ENCODE measurements around the gene MGAT4A. TPM values are rescaled to one million over a fixed set of nuclear protein-coding genes. Genes with fewer than 3 reads are reported as not detected.

The MGAT4A gene
- total and polyA plus RNA-seq, 10 of the 15 experiments (the other 5 are each of a cell fraction or from before 2014, with no cell fraction given) = 4.3 to 23.4 (median 13.6) TPM

- peak; percentile 88 for ATAC-seq
- H3K4me2 ChIP-seq (ENCODE audit: control insufficient read depth, insufficient read depth) = peak within 1 kb of the TSS; percentile 99
- WGBS (ENCODE audit: insufficient coverage, insufficient replicate concordance, low lambda C conversion rate, missing lambda C conversion rate) = under 1% methylated on average over 80 of the region's 93 CpGs
- ChIA-PET RAD21 (ENCODE audit: unreplicated experiment) (interaction anchor here (0.7 to 1.5 kb wide), 4 partner anchors 19 to 229 kb away, joined by 3 to 6 read pairs (median 4); no protein-coding TSS in a partner anchor), CTCF (interaction anchor here (0.6 to 1.2 kb wide), 4 partner anchors 9 to 152 kb away, joined by 3 to 4 read pairs (median 4); no protein-coding TSS in a partner anchor), SMC1A (ENCODE audit: uncharacterized antibody, unreplicated experiment) (interaction anchor here (0.7 to 1.3 kb wide), 3 partner anchors 12 to 41 kb away, joined by 3 to 4 read pairs (median 3); no protein-coding TSS in a partner anchor), POLR2A (interaction anchor here (0.8 kb wide), 1 partner anchor 97 kb away, joined by 3 read pairs; no protein-coding TSS in a partner anchor)
- H3K9me3 ChIP-seq (replicated peaks; ENCODE audit: control insufficient read depth, insufficient read depth, low read length) = no peaks in the 10 kb centered on the region; the same call in 2 of the 3 replicates
- peaks cover 54% of the 10 kb centered on the region for H3K79me2 ChIP-seq (ENCODE audit: control insufficient read depth, insufficient read depth, low read length)
- H4K20me1 ChIP-seq (ENCODE audit: control insufficient read depth, insufficient read depth) = 0 out of 2 replicates have a peak, but pooled peaks cover 3% of the 10 kb centered on the region
- H3K4me3 ChIP-seq = peak within 1 kb of the TSS; percentile 87
- H3K27me3 ChIP-seq (replicated peaks in 1 of 2; ENCODE audit: control insufficient read depth in 2 of 2, insufficient read depth in 2 of 2, low read length in 1 of 2) = no peaks in the 10 kb centered on the region
- in situ Hi-C loops (cut with MboI) = no loop called here
- H3K4me1 ChIP-seq (ENCODE audit: control insufficient read depth, insufficient read depth, low read length) = peaks cover 9% of the 10 kb centered on the region
- FAIRE-seq = no peak
- peak; percentile 37 for DNase-seq (ENCODE audit: low read depth, low spot score)
- H3K36me3 ChIP-seq (ENCODE audit: control insufficient read depth in 2 of 2, insufficient read depth in 2 of 2, low read length in 1 of 2) = peaks cover 2 to 18% of the 10 kb centered on the region in 2 experiments; a peak in 3 of 4 replicates
- peak within 1 kb of the TSS; percentile 91 for H2AFZ ChIP-seq (ENCODE audit: control insufficient read depth, low read depth, low read length)
- peak within 1 kb of the TSS; percentile 84 for H3K27ac ChIP-seq (ENCODE audit: control insufficient read depth, insufficient read depth)
- no TSS peak for BruUV-seq (replicated peaks)
- intact Hi-C loops (cut with micrococcal nuclease; ENCODE audit: unreplicated experiment) = loop anchor here (5.0 kb wide), 1 partner anchor 141 kb away; no protein-coding TSS in a partner anchor
- H3K9ac ChIP-seq (ENCODE audit: control insufficient read depth, insufficient read depth, low read length) = peak within 1 kb of the TSS; percentile 93
- TF ChIP-seq EP300 (IDR thresholded peaks at IDR 0.05; ENCODE audit: borderline replicate concordance in 1 of 2, control insufficient read depth in 1 of 2, low read depth in 2 of 2, low read length in 2 of 2) = no peak
- peak; percentile 49 to 57; a peak in 2 of 3 replicates for TF ChIP-seq EGR1 (IDR thresholded peaks at IDR 0.05; ENCODE audit: borderline replicate concordance in 1 of 2, low read depth in 2 of 2, low read length in 2 of 2)
- TF ChIP-seq, protein P1, sequence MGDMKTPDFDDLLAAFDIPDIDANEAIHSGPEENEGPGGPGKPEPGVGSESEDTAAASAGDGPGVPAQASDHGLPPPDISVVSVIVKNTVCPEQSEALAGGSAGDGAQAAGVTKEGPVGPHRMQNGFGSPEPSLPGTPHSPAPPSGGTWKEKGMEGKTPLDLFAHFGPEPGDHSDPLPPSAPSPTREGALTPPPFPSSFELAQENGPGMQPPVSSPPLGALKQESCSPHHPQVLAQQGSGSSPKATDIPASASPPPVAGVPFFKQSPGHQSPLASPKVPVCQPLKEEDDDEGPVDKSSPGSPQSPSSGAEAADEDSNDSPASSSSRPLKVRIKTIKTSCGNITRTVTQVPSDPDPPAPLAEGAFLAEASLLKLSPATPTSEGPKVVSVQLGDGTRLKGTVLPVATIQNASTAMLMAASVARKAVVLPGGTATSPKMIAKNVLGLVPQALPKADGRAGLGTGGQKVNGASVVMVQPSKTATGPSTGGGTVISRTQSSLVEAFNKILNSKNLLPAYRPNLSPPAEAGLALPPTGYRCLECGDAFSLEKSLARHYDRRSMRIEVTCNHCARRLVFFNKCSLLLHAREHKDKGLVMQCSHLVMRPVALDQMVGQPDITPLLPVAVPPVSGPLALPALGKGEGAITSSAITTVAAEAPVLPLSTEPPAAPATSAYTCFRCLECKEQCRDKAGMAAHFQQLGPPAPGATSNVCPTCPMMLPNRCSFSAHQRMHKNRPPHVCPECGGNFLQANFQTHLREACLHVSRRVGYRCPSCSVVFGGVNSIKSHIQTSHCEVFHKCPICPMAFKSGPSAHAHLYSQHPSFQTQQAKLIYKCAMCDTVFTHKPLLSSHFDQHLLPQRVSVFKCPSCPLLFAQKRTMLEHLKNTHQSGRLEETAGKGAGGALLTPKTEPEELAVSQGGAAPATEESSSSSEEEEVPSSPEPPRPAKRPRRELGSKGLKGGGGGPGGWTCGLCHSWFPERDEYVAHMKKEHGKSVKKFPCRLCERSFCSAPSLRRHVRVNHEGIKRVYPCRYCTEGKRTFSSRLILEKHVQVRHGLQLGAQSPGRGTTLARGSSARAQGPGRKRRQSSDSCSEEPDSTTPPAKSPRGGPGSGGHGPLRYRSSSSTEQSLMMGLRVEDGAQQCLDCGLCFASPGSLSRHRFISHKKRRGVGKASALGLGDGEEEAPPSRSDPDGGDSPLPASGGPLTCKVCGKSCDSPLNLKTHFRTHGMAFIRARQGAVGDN (IDR thresholded peaks at IDR 0.05) = peak; percentile 75
- 0 out of 2 replicates have a peak, but pooled peaks have one; percentile 31 for TF ChIP-seq HDGF (IDR thresholded peaks at IDR 0.05)
- peak; percentile 83 for TF ChIP-seq BACH1 (IDR thresholded peaks at IDR 0.05; ENCODE audit: borderline replicate concordance)
- peak; percentile 73 for TF ChIP-seq RELB (IDR thresholded peaks at IDR 0.05; ENCODE audit: low read depth)
- TF ChIP-seq NFXL1 (IDR thresholded peaks at IDR 0.05; ENCODE audit: borderline replicate concordance) = no peak
- 0 out of 2 replicates have a peak, but pooled peaks have one; percentile 53 for TF ChIP-seq TCF3 (IDR thresholded peaks at IDR 0.05; ENCODE audit: borderline replicate concordance, insufficient read depth, low read depth, low read length)
- TF ChIP-seq IKZF2 (IDR thresholded peaks at IDR 0.05) = peak; percentile 37 to 44; a peak in 2 of 4 replicates
- peak; percentile 60 for TF ChIP-seq RUNX3 (IDR thresholded peaks at IDR 0.05; ENCODE audit: low read length)
- peak; percentile 84; the same call in 1 of the 2 replicates for TF ChIP-seq SMARCA5 (IDR thresholded peaks at IDR 0.05)
- TF ChIP-seq GABPA (IDR thresholded peaks at IDR 0.05; ENCODE audit: low read depth) = peak; percentile 96
- TF ChIP-seq MAX (IDR thresholded peaks at IDR 0.05; ENCODE audit: low read depth, low read length) = 0 out of 2 replicates have a peak, but pooled peaks have one; percentile 56
- 0 out of 2 replicates have a peak, but pooled peaks have one; percentile 28 for TF ChIP-seq MEF2A (IDR thresholded peaks at IDR 0.05; ENCODE audit: insufficient read depth, low read depth, low read length)
- TF ChIP-seq SMAD5 (IDR thresholded peaks at IDR 0.05; ENCODE audit: low read depth) = peak; percentile 84
- peak; percentile 89; the same call in 1 of the 2 replicates for TF ChIP-seq RB1 (IDR thresholded peaks at IDR 0.05; ENCODE audit: borderline replicate concordance)
Observed at GRCh38 chr2:98608116-98608961, 122.6 kb downstream of the MGAT4A start, which contains the start of the genes COA5 and UNC50. TSS of gene COA5 (minus strand) at chr2:98608512. CDS start at chr2:98608405, 107 bp downstream. TSS of gene UNC50 (plus strand) at chr2:98608589. CDS start at chr2:98609760, 1,171 bp downstream.

Data from GM12878 (cell line).